NCI-H2227 (cell line): ENCODE results near the gene LRBA.
"Not testable (repeated sequence)": the region's sequence is repeated elsewhere in the genome, so short reads cannot be mapped to it uniquely, and the experiment has no call there.

Source experiments
- DNase-seq: peaks from one replicate; lab custom pipeline; 2025; ENCODE audit not compliant: unreplicated experiment; lab: John Stamatoyannopoulos, UW

The LRBA gene

GRCh38 chr4:151014521-151015458, at the start of gene LRBA:
Gene LRBA (minus strand): TSS chr4:151015284. CDS start chr4:151014642, 642 bp downstream.
- DNase-seq, result peak; percentile 78

GRCh38 chr4:151063143-151063542, 48.1 kb upstream of the LRBA start:
- DNase-seq, result not testable (repeated sequence)

- DNase-seq, result no peak
Observed at GRCh38 chr4:151055539-151055938, 40.5 kb upstream of the LRBA start.

- no peak for DNase-seq
Observed at GRCh38 chr4:151052785-151053184, 37.7 kb upstream of the LRBA start.

- DNase-seq, result no peak
Observed at GRCh38 chr4:151049430-151049884, 34.4 kb upstream of the LRBA start.

GRCh38 chr4:151048913-151049312, 33.8 kb upstream of the LRBA start:
- DNase-seq, result no peak

- DNase-seq, result no peak
Observed at GRCh38 chr4:151046609-151047008, 31.5 kb upstream of the LRBA start.

- DNase-seq, result no peak
Observed at GRCh38 chr4:151045907-151046306, 30.8 kb upstream of the LRBA start.

GRCh38 chr4:151043803-151044515, 28.9 kb upstream of the LRBA start:
- DNase-seq, result no peak

- DNase-seq, result no peak
Observed at GRCh38 chr4:151039733-151040132, 24.6 kb upstream of the LRBA start.

- DNase-seq, result no peak
Observed at GRCh38 chr4:151038452-151039157, 23.5 kb upstream of the LRBA start.

- DNase-seq, result no peak
Observed at GRCh38 chr4:151035911-151036310, 20.8 kb upstream of the LRBA start.

- no peak for DNase-seq
Observed at GRCh38 chr4:151035328-151035727, 20.2 kb upstream of the LRBA start.

- no peak for DNase-seq
Observed at GRCh38 chr4:151034829-151035228, 19.7 kb upstream of the LRBA start.

GRCh38 chr4:151031831-151032605, 16.9 kb upstream of the LRBA start:
- DNase-seq, result no peak

GRCh38 chr4:151029537-151029936, 14.5 kb upstream of the LRBA start:
- DNase-seq, result no peak

GRCh38 chr4:151029006-151029405, 13.9 kb upstream of the LRBA start:
- DNase-seq, result not testable (repeated sequence)

GRCh38 chr4:151025759-151026158, 10.7 kb upstream of the LRBA start:
- no peak for DNase-seq

GRCh38 chr4:151022586-151022985, 7.5 kb upstream of the LRBA start:
- no peak for DNase-seq

GRCh38 chr4:151021637-151022334, 6.7 kb upstream of the LRBA start:
- no peak for DNase-seq
